ENCODE measurements around the gene C1orf122. TPM values are rescaled to one million over a fixed set of nuclear protein-coding genes. Genes with fewer than 3 reads are reported as not detected.
A peak's percentile ranks its signal among the peaks of the same experiment; 100 is the strongest.

C1orf122 gene
- total and polyA plus RNA-seq, 2 of the 4 experiments (the other 2 are of a cell fraction): 2.0 to 13.6 TPM

DNA sequence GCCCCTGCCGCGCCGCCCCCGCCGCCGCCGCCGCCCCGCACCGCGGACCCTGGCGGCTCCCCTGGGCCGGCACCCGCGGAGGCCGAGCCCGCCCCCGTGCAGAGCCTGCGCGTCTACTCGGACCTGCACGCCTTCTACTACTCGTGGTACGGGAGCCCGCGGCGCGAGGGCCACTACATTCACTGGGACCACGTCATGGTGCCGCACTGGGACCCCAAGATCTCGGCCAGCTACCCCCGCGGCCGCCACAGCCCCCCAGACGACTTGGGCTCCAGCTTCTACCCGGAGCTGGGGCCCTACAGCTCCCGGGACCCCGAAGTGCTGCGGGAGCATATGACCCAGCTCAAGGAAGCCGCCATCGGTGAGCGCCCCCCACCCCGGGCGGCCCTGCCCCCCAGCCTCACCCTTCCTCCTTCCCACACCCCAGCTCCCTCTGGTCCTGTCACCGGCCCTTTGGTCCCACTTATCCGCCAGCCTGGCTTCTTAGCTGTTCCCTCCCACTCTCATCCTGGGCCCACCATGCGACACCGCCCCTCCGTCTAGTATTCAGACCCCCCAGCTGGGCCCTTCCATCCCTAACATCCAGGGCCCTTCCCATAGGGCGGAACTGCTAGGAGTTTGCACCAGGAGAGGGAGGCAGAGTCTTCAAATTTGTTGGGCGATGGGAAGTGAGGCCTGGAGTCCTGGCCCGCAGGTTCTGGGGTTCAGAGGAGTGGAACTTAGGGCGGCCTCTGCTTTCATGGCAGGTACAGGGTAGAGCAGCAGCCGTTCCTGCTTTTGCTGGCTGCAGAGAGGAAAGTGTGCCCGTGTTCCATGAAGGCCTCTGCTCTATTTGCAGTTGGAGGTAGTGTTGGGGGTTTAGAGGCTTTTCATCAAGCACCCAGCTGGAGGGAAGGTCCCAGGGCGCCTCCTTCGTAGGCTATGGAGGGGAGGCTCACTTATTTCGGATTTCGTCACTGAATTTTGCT is 12.9 kb upstream of the C1orf122 start:
- H3K14ac ChIP-seq (replicated peaks; ENCODE audit: low read depth, low read length): no peak overlapping the region
- H3K18ac ChIP-seq (ENCODE audit: low read depth, low read length): no peak overlapping the region
- ATAC-seq (ENCODE audit: low read depth) (peak; percentile 40; the same call in 1 of the 2 replicates), DNase-seq (no peak)
- H3K4ac ChIP-seq (ENCODE audit: low read depth, low read length): no peak overlapping the region
- H3K23ac ChIP-seq (ENCODE audit: low read depth, low read length): no peak overlapping the region
- no peak overlapping the region for H3K9ac ChIP-seq (ENCODE audit: low read depth, low read length)
- intact Hi-C loops (cut with micrococcal nuclease) (no loop called here), dilution Hi-C loops (cut with HindIII; ENCODE audit: low sequenced_read_pairs, unreplicated experiment) (no loop called here), in situ Hi-C loops (cut with MboI; ENCODE audit: low sequenced_read_pairs) (no loop called here)
- no peak overlapping the region for H2BK20ac ChIP-seq (ENCODE audit: low read depth, low read length)
- H3K27me3 ChIP-seq (ENCODE audit: control insufficient read depth, insufficient read depth, low read length): peaks cover 19% of the 10 kb centered on the region
- no peaks in the 10 kb centered on the region for H3K9me3 ChIP-seq (ENCODE audit: control insufficient read depth, insufficient read depth, low read length)
- CTCF ChIA-PET: no interaction called here
- no peak overlapping the region for H4K91ac ChIP-seq (ENCODE audit: insufficient read depth, low read depth, low read length)
- no peaks in the 10 kb centered on the region for H3K79me1 ChIP-seq (ENCODE audit: low read depth in 1 of 2, low read length in 2 of 2)
- no TSS peak for BruUV-seq (replicated peaks)
- H3K56ac ChIP-seq (ENCODE audit: extremely low read depth, insufficient read depth, low read length): no peak overlapping the region
- H3K27ac ChIP-seq (ENCODE audit: insufficient read depth, low read length): no peak overlapping the region
- 4% methylated on average over 11 of the region's 59 CpGs; no CpG with 5 or more reads in 1 of the 2 experiments for WGBS, 2 experiments (ENCODE audit: extremely low coverage in 2 of 2, insufficient read length in 1 of 2)
- H2AFZ ChIP-seq (replicated peaks; ENCODE audit: low read length, poor library complexity): peak overlapping the region; percentile 71
- no peak overlapping the region for H2BK15ac ChIP-seq (ENCODE audit: low read depth, low read length)
- TF ChIP-seq RAD21 (IDR thresholded peaks at IDR 0.05; ENCODE audit: low read length) (no peak), CEBPB (IDR thresholded peaks at IDR 0.05; ENCODE audit: low read depth, low read length) (no peak), CTCF (conservative IDR thresholded peaks at IDR 0.05; ENCODE audit: low read depth, low read length) (no peak), BHLHE40 (IDR thresholded peaks at IDR 0.05; ENCODE audit: low read depth, low read length) (no peak), CHD1 (IDR thresholded peaks at IDR 0.05; ENCODE audit: low read depth, low read length) (no peak), RFX5 (IDR thresholded peaks at IDR 0.05; ENCODE audit: low read depth, low read length) (no peak), MXI1 (IDR thresholded peaks at IDR 0.05; ENCODE audit: borderline replicate concordance, low read depth, low read length) (no peak), USF2 (IDR thresholded peaks at IDR 0.05; ENCODE audit: low read depth, low read length) (no peak), POLR2A (IDR thresholded peaks at IDR 0.05; ENCODE audit: low read depth, low read length) (no peak), FOS (IDR thresholded peaks at IDR 0.05; ENCODE audit: low read depth, low read length) (no peak), MAZ (IDR thresholded peaks at IDR 0.05; ENCODE audit: borderline replicate concordance, low read depth, low read length) (no peak)
- no peak overlapping the region for H2AK5ac ChIP-seq (ENCODE audit: low read depth, low read length)
- H2BK5ac ChIP-seq (ENCODE audit: low read depth, low read length, poor library complexity, severe bottlenecking): no peak overlapping the region
- no peak overlapping the region for H4K5ac ChIP-seq (ENCODE audit: low read depth, low read length)
- no peaks in the 10 kb centered on the region; the same call in 1 of the 2 replicates for H3K36me3 ChIP-seq (ENCODE audit: control insufficient read depth, insufficient read depth, low read length)
- H4K20me1 ChIP-seq (ENCODE audit: insufficient read depth, low read length): peaks cover 3% of the 10 kb centered on the region; the same call in 1 of the 2 replicates
- H3K4me1 ChIP-seq (ENCODE audit: control insufficient read depth, insufficient read depth, low read length): peaks cover 2% of the 10 kb centered on the region
- H3K9me1 ChIP-seq (ENCODE audit: insufficient read depth, low read length): no peaks in the 10 kb centered on the region; the same call in 1 of the 2 replicates
- no peak overlapping the region for H4K8ac ChIP-seq (ENCODE audit: low read depth in 2 of 2, low read length in 2 of 2)
- H3K4me3 ChIP-seq (ENCODE audit: insufficient read depth, low read depth, low read length): no peak overlapping the region
- peak overlapping the region; percentile 55 for H2AK9ac ChIP-seq (replicated peaks; ENCODE audit: low read depth, low read length, poor library complexity)
- H2BK120ac ChIP-seq (ENCODE audit: low read depth, low read length): no peak overlapping the region
- POLR2A ChIA-PET (ENCODE audit: unreplicated experiment): no interaction called here
- peak overlapping the region; percentile 53; the same call in 1 of the 2 replicates for H3K4me2 ChIP-seq (ENCODE audit: low read depth, low read length)
